Raji (cell line): ENCODE results near the gene GABARAPL2.

ENCODE experiments used
- POLR2A ChIP-seq: IDR thresholded peaks from 2 replicates; pipeline ENCODE4 v1.6.1; 2011; ENCODE audit warnings: low read depth, low read length, control low read depth; ENCODE audit not compliant: insufficient read depth

Gene GABARAPL2

GRCh38 chr16:75576384-75576811 is 10.2 kb downstream of the GABARAPL2 start:
- TF ChIP-seq POLR2A, result no peak

GRCh38 chr16:75578212-75578611 is 12.0 kb downstream of the GABARAPL2 start:
- no peak for TF ChIP-seq POLR2A

- TF ChIP-seq POLR2A, result no peak
Observed at GRCh38 chr16:75578725-75579124, 12.5 kb downstream of the GABARAPL2 start.

GRCh38 chr16:75579281-75579834 is 13.2 kb downstream of the GABARAPL2 start:
- no peak for TF ChIP-seq POLR2A

GRCh38 chr16:75584108-75584507 is 17.9 kb downstream of the GABARAPL2 start:
- TF ChIP-seq POLR2A, result no peak

- TF ChIP-seq POLR2A, result no peak
Observed at GRCh38 chr16:75588716-75589115, 22.5 kb downstream of the GABARAPL2 start.

- no peak for TF ChIP-seq POLR2A
Observed at GRCh38 chr16:75589306-75589705, 23.1 kb downstream of the GABARAPL2 start.

- no peak for TF ChIP-seq POLR2A
Observed at GRCh38 chr16:75590920-75591843, 25.0 kb downstream of the GABARAPL2 start.

GRCh38 chr16:75593308-75593707 is 27.1 kb downstream of the GABARAPL2 start:
- no peak for TF ChIP-seq POLR2A

GRCh38 chr16:75593825-75594820 is 27.9 kb downstream of the GABARAPL2 start:
- no peak for TF ChIP-seq POLR2A

- no peak for TF ChIP-seq POLR2A
Observed at GRCh38 chr16:75599452-75600277, 33.5 kb downstream of the GABARAPL2 start.

GRCh38 chr16:75603241-75603640 is 37.1 kb downstream of the GABARAPL2 start:
- TF ChIP-seq POLR2A, result no peak

GRCh38 chr16:75606507-75606906 is 40.3 kb downstream of the GABARAPL2 start:
- TF ChIP-seq POLR2A, result no peak
